ENCODE measurements around the gene RCE1. TPM values are rescaled to one million over a fixed set of nuclear protein-coding genes. Genes with fewer than 3 reads are reported as not detected.
A peak's percentile ranks its signal among the peaks of the same experiment; 100 is the strongest.
"Not testable (repeated sequence)": the region's sequence is repeated elsewhere in the genome, so short reads cannot be mapped to it uniquely, and the experiment has no call there.

The RCE1 gene, protein sequence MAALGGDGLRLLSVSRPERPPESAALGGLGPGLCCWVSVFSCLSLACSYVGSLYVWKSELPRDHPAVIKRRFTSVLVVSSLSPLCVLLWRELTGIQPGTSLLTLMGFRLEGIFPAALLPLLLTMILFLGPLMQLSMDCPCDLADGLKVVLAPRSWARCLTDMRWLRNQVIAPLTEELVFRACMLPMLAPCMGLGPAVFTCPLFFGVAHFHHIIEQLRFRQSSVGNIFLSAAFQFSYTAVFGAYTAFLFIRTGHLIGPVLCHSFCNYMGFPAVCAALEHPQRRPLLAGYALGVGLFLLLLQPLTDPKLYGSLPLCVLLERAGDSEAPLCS
- total RNA-seq = 10 to 100 TPM; 22.2 to 38.0 TPM

- Mint-ChIP-seq H3K27ac (peak within 1 kb of the TSS; percentile 90 to 99), H3K9me3 (no peaks in the 10 kb centered on the region), H3K36me3 (peaks cover 15% of the 10 kb centered on the region in 2 donors)
- DNase-seq (ENCODE audit: low spot score in 2 of 2) (peak; percentile 90 to 92), ATAC-seq (peak; percentile 92 to 95)
Observed at GRCh38 chr11:66842896-66843775, at the start of gene RCE1. RCE1 (plus strand) TSS chr11:66843441; CDS start chr11:66843456, 15 bp downstream.

DNA sequence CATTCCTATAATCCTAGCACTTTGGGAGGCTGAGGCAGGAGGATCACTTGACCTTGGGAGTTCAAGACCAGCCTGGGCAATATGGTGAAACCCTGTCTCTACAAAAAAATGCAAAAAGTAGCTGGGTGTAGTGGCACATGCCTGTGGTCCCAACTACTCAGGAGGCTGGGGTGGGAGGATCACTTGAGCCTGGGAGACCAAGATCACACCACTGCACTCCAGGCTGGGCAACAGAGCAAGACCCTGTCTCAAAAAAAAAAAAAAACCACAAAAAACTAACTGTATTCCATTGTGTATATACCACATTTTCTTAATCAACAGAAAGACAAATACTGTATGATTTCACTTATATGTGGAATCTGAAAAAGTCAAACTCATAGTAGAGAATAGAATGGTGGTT lies 43.4 kb upstream of the RCE1 start:
- not testable (repeated sequence) for H3K36me3 Mint-ChIP-seq; H3K9me3 Mint-ChIP-seq; DNase-seq (ENCODE audit: low spot score in 2 of 2); H3K27ac Mint-ChIP-seq; ATAC-seq

DNA sequence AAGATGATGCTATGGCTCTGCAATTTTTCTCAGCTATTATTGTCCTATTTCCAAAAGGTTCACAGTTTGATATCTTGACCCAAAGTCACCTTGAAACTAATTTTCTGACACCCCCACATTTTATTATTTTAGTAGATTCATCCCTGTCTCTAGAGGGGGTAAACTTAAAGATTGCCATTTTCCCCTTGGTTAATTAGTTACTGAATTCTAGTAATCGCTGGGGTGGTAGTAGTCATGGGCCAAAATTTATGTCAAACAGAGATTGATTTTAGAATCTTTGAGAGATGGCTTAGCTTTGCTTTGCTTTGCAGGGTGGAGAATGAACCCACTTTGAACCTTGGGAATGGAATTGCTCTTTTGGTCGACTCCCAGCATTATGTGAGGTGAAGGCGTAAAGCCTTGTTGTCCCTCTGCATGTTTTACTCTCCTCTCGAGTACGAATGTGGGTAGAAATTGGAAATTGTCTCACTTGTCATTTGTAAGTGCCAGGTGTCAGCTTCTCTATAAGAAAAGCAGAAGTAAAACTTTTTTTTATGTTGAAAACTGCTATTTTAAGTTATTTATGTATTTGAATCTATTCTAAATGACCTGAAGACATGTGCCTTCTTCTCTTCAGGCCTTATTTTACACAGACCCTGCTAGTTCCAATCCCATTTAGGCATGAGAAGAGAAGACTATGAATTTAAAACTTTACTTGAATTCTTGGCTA lies 42.4 kb upstream of the RCE1 start:
- DNase-seq (ENCODE audit: low spot score in 2 of 2) = no peak
- Mint-ChIP-seq H3K36me3 (no peaks in the 10 kb centered on the region), H3K9me3 (no peaks in the 10 kb centered on the region), H3K27ac (no peak overlapping the region)
- ATAC-seq = no peak

- DNase-seq (ENCODE audit: low spot score in 2 of 2) = no peak
- H3K36me3 Mint-ChIP-seq = no peaks in the 10 kb centered on the region
- no peak for ATAC-seq
- H3K27ac Mint-ChIP-seq = no peak overlapping the region
- no peaks in the 10 kb centered on the region for H3K9me3 Mint-ChIP-seq
Observed at GRCh38 chr11:66809592-66809991, 33.6 kb upstream of the RCE1 start.

- ATAC-seq = no peak
- Mint-ChIP-seq H3K9me3 (no peaks in the 10 kb centered on the region), H3K36me3 (no peaks in the 10 kb centered on the region), H3K27ac (no peak overlapping the region)
- DNase-seq (ENCODE audit: low spot score in 2 of 2) = no peak
Observed at GRCh38 chr11:66810576-66811185, 32.6 kb upstream of the RCE1 start.

GRCh38 chr11:66814678-66815077 lies 28.6 kb upstream of the RCE1 start:
- DNase-seq (ENCODE audit: low spot score in 2 of 2) (no peak), ATAC-seq (no peak)
- no peak overlapping the region for H3K27ac Mint-ChIP-seq
- H3K9me3 Mint-ChIP-seq = no peaks in the 10 kb centered on the region
- no peaks in the 10 kb centered on the region for H3K36me3 Mint-ChIP-seq

GRCh38 chr11:66815646-66816045 lies 27.6 kb upstream of the RCE1 start:
- H3K36me3 Mint-ChIP-seq = no peaks in the 10 kb centered on the region
- H3K9me3 Mint-ChIP-seq = no peaks in the 10 kb centered on the region
- no peak for DNase-seq (ENCODE audit: low spot score in 2 of 2)
- no peak overlapping the region for H3K27ac Mint-ChIP-seq
- no peak for ATAC-seq

- Mint-ChIP-seq H3K36me3 (no peaks in the 10 kb centered on the region), H3K9me3 (no peaks in the 10 kb centered on the region), H3K27ac (no peak overlapping the region)
- DNase-seq (ENCODE audit: low spot score in 2 of 2) (no peak), ATAC-seq (no peak)
Observed at GRCh38 chr11:66818231-66818955, 24.8 kb upstream of the RCE1 start.

DNA sequence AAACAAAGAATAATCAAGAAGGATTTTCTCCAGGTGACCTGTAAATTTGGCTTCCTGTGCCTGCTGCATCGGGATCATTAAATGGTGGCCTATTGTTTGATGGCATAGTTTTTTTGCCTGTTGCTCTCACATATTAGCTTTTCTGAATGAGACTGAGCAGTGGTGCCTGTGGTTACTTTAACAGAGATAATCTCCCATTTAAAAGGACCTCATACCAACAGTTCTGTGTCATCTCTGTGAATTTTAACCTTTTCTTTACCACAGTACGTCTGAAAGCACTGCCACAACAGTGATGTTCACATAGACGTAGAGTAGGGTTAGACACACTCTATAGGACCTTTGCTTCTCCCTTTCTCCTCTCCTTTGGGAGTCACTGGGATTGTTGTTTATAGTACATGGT lies 22.9 kb upstream of the RCE1 start:
- Mint-ChIP-seq H3K27ac (no peak overlapping the region), H3K36me3 (no peaks in the 10 kb centered on the region), H3K9me3 (no peaks in the 10 kb centered on the region)
- ATAC-seq (no peak), DNase-seq (ENCODE audit: low spot score in 2 of 2) (no peak)

GRCh38 chr11:66820901-66821300 lies 22.3 kb upstream of the RCE1 start:
- no peak for ATAC-seq
- Mint-ChIP-seq H3K27ac (no peak overlapping the region), H3K9me3 (no peaks in the 10 kb centered on the region), H3K36me3 (no peaks in the 10 kb centered on the region)
- no peak for DNase-seq (ENCODE audit: low spot score in 2 of 2)

GRCh38 chr11:66823700-66824099 lies 19.5 kb upstream of the RCE1 start:
- Mint-ChIP-seq H3K9me3 (no peaks in the 10 kb centered on the region), H3K36me3 (no peaks in the 10 kb centered on the region), H3K27ac (no peak overlapping the region)
- DNase-seq (ENCODE audit: low spot score in 2 of 2) (no peak), ATAC-seq (no peak)

- not testable (repeated sequence) for ATAC-seq; H3K36me3 Mint-ChIP-seq; H3K27ac Mint-ChIP-seq; H3K9me3 Mint-ChIP-seq; DNase-seq (ENCODE audit: low spot score in 2 of 2)
Observed at GRCh38 chr11:66824573-66824972, 18.7 kb upstream of the RCE1 start.

DNA sequence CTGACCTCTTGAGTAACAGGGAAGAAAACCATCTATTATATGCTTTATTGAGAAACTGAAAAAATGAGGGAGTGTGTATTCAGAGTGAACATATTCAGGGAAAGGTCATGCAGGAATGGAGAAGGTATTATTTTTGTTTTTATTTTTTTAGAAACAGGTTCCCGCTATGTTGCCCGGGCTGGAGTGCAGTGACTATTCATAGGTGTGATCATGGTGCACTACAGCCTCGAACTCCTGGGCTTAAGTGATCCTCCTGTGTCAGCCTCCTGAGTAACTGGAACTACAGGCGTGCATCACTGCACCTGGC lies 8.7 kb upstream of the RCE1 start:
- no peak overlapping the region for H3K27ac Mint-ChIP-seq

GRCh38 chr11:66834943-66835342 lies 8.3 kb upstream of the RCE1 start:
- Mint-ChIP-seq H3K36me3 (no peaks in the 10 kb centered on the region), H3K27ac (no peak overlapping the region), H3K9me3 (no peaks in the 10 kb centered on the region)
- no peak for ATAC-seq
- no peak for DNase-seq (ENCODE audit: low spot score in 2 of 2)

More for the DNA sequence above, 8.7 kb upstream of the RCE1 start:
- no peak for ATAC-seq
- H3K36me3 Mint-ChIP-seq = no peaks in the 10 kb centered on the region
- no peaks in the 10 kb centered on the region for H3K9me3 Mint-ChIP-seq
- DNase-seq (ENCODE audit: low spot score in 2 of 2) = no peak

GRCh38 chr11:66835768-66836405 lies 7.4 kb upstream of the RCE1 start:
- H3K9me3 Mint-ChIP-seq = no peaks in the 10 kb centered on the region
- DNase-seq (ENCODE audit: low spot score in 2 of 2) (no peak), ATAC-seq (no peak)
- no peak overlapping the region for H3K27ac Mint-ChIP-seq
- H3K36me3 Mint-ChIP-seq = no peaks in the 10 kb centered on the region

Measured in activated naive CD4-positive, alpha-beta T cell treated with anti-CD3 and anti-CD28 coated beads, Interleukin-2, amount 50 U/mL, for 72 hours (primary cell).